Sigmoid colon (tissue), 4 donors: Measurements from ENCODE around the gene RNU1-2.

Experiments
- CTCF ChIP-seq, 4 experiments: fragments of 450-650 bp in 3 of 4; fragments of 200-600 bp in 1 of 4; IDR thresholded peaks; one replicate each; pipeline ENCODE4 v1.5.1; 2016 to 2019; ENCODE audit warnings: antibody characterized with exemption in 4 of 4, mild to moderate bottlenecking in 3 of 4, moderate library complexity in 2 of 4
- EP300 ChIP-seq, 4 donors: sonication (generic); formaldehyde crosslinking; IDR thresholded peaks; one replicate each; pipeline ENCODE4 v1.6.1; 2017; ENCODE audit warnings: antibody characterized with exemption in 4 of 4
- POLR2A ChIP-seq, 2 donors: fragments of 450-650 bp; IDR thresholded peaks; one replicate each; pipeline ENCODE4 v1.6.1; 2016; ENCODE audit warnings: antibody characterized with exemption in 2 of 2, mild to moderate bottlenecking in 2 of 2, moderate library complexity in 2 of 2
- POLR2AphosphoS5 ChIP-seq, 4 donors: sonication (generic); formaldehyde crosslinking; IDR thresholded peaks; one replicate each; pipeline ENCODE4 v1.6.1; 2017; ENCODE audit warnings: antibody characterized with exemption in 4 of 4

- TF ChIP-seq CTCF (IDR thresholded peaks at IDR 0.05), result no peak
- TF ChIP-seq EP300 (IDR thresholded peaks at IDR 0.05), result no peak
- TF ChIP-seq POLR2A (IDR thresholded peaks at IDR 0.05), result no peak
- no peak for TF ChIP-seq POLR2AphosphoS5 (IDR thresholded peaks at IDR 0.05)
Observed at GRCh38 chr1:16905868-16906702, 10.3 kb downstream of the RNU1-2 start.
